Spleen (tissue), 11 donors: ENCODE measurements around the gene MACROD2. TPM values are rescaled to one million over a fixed set of nuclear protein-coding genes. Genes with fewer than 3 reads are reported as not detected.

Experiments
- DNase-seq: peaks from one replicate; pipeline ENCODE4 v3.0.0-alpha.2; 2020
- H3K27ac ChIP-seq, 8 donors: fragments of 200-600 bp; sonication (generic) in 7 of 8; 1 replicate in 4 of 8; 2 replicates in 4 of 8; pipeline versions ENCODE4 v1.5.0 to v1.8.0; 2016 to 2021; ENCODE audit warnings: inconsistent platforms in 4 of 8, mild to moderate bottlenecking in 4 of 8, moderate library complexity in 1 of 8
- H3K27me3 ChIP-seq, 7 donors: fragments of 200-600 bp; sonication (generic) in 6 of 7; replicated peaks in 1 of 7; 1 replicate in 4 of 7; 2 replicates in 3 of 7; pipeline versions ENCODE4 v1.5.0 to v1.8.0; 2016 to 2021; ENCODE audit warnings: inconsistent platforms in 3 of 7, mild to moderate bottlenecking in 1 of 7
- H3K36me3 ChIP-seq, 6 donors: fragments of 200-600 bp; sonication (generic) in 5 of 6; 1 replicate in 4 of 6; 2 replicates in 2 of 6; pipeline versions ENCODE4 v1.5.0 to v1.8.0; 2016 to 2021; ENCODE audit warnings: inconsistent platforms in 2 of 6
- H3K4me1 ChIP-seq, 6 donors: fragments of 200-600 bp; sonication (generic) in 5 of 6; 1 replicate in 3 of 6; 2 replicates in 3 of 6; pipeline versions ENCODE4 v1.5.0 to v1.8.0; 2016 to 2021; ENCODE audit warnings: inconsistent platforms in 3 of 6
- H3K4me3 ChIP-seq, 8 donors: fragments of 200-600 bp; sonication (generic) in 7 of 8; 1 replicate in 4 of 8; 2 replicates in 4 of 8; pipeline versions ENCODE4 v1.5.0 to v1.8.0; 2016 to 2021; ENCODE audit warnings: inconsistent platforms in 4 of 8, mild to moderate bottlenecking in 4 of 8, moderate library complexity in 2 of 8
- H3K9me3 ChIP-seq, 8 donors: fragments of 200-600 bp; sonication (generic) in 7 of 8; 1 replicate in 4 of 8; 2 replicates in 4 of 8; pipeline versions ENCODE4 v1.5.0 to v1.8.0; 2016 to 2021; ENCODE audit warnings: inconsistent platforms in 4 of 8
- POLR2A ChIP-seq, 3 donors: fragments of 450-650 bp; IDR thresholded peaks; one replicate each; pipeline ENCODE4 v1.5.1; 2017; ENCODE audit warnings: antibody characterized with exemption in 3 of 3, mild to moderate bottlenecking in 1 of 3
- POLR2AphosphoS5 ChIP-seq, 3 donors: sonication (generic); formaldehyde crosslinking; IDR thresholded peaks; one replicate each; pipeline ENCODE4 v1.5.1; 2017; ENCODE audit warnings: antibody characterized with exemption in 3 of 3
- WGBS, 5 donors: extraction: QIAGEN DNeasy Blood & Tissue Kit in 3 of 5; methylation state at CpG; one replicate each; pipeline versions ENCODE4 v1.1.5 to v1.1.7; 2013 to 2018; 5-methylcytosine and 5-hydroxymethylcytosine counted together
- intact Hi-C: fragments of 100-400 bp; cut with DNase I; formaldehyde crosslinking; loops from one replicate; pipeline ENCODE4 v1.15.0; 2023; ENCODE audit warnings: low total_unique reads
- polyA plus RNA-seq, 3 donors: library from polyadenylated mRNA; stranded (reverse); fragments of 200-250 nt; gene quantifications; one replicate each; pipeline ENCODE4 v1.2.1, GENCODE V29; 2013
- total RNA-seq, 7 donors: library from RNA; depleted of rRNA in 3 of 7; stranded (reverse); fragments of >200 nt in 3 of 7; fragmentation: NEBNext Ultra II Directional in 4 of 7; extraction: Animal tissue kit (Norgen Biotek cat#: 25700) in 4 of 7; gene quantifications; one replicate each; pipeline versions ENCODE4 v1.1.0 to v1.2.1, GENCODE V29; 2016 to 2021
- TF ChIP-seq, protein P1 (sequence below), 11 experiments: fragments of 200-600 bp in 7 of 11; fragments of 450-650 bp in 4 of 11; sonication (generic) in 4 of 11; IDR thresholded peaks in 8 of 11; conservative IDR thresholded peaks in 3 of 11; 1 replicate in 7 of 11; 2 replicates in 4 of 11; pipeline versions ENCODE4 v1.4.0 to v1.8.0; 2016 to 2021; ENCODE audit warnings: antibody characterized with exemption in 11 of 11, inconsistent platforms in 4 of 11, mild to moderate bottlenecking in 1 of 11
- donor health status: healthy with polysubstance abuse.
- donor health status: DM: no; HTN: no; CAD: no; lungs with moderate emphysema.
- donor health status: DM: no; HTN: no; CAD: no.
- donor health status: Bipolar disorder and iron deficiency.
- donor health status: healthy.
- donor health status: DM: no; HTN: no; CAD: no.
- donor health status: DM: yes; HTN: yes; CAD: no.

MACROD2 gene
- total and polyA plus RNA-seq, 10 donors = 1.5 to 4.7 (median 3.4) TPM

DNA sequence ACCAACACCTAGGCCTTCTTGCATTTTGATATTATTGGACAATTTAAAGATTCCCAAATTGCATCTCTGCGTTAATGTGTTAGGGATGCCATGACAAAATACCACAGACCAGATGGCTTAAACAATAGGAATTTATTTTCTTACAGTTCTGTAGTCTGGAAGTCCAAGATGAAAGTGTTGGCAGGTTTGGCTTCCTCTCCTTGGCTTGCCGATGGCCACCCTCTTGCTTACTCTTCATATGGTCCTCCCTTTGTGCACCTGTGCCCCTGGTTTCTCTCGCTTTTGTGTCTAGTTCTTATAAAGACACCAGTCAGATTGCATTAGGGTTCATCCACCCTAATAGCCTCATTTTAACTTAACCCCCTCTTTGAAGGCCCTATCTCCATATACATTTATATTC, 1184.5 kb downstream of the MACROD2 start:
- TF ChIP-seq, protein P1, sequence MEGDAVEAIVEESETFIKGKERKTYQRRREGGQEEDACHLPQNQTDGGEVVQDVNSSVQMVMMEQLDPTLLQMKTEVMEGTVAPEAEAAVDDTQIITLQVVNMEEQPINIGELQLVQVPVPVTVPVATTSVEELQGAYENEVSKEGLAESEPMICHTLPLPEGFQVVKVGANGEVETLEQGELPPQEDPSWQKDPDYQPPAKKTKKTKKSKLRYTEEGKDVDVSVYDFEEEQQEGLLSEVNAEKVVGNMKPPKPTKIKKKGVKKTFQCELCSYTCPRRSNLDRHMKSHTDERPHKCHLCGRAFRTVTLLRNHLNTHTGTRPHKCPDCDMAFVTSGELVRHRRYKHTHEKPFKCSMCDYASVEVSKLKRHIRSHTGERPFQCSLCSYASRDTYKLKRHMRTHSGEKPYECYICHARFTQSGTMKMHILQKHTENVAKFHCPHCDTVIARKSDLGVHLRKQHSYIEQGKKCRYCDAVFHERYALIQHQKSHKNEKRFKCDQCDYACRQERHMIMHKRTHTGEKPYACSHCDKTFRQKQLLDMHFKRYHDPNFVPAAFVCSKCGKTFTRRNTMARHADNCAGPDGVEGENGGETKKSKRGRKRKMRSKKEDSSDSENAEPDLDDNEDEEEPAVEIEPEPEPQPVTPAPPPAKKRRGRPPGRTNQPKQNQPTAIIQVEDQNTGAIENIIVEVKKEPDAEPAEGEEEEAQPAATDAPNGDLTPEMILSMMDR (IDR thresholded peaks at IDR 0.05 in 8 of 11, conservative IDR thresholded peaks at IDR 0.05 in 3 of 11) = no peak
- TF ChIP-seq POLR2A (IDR thresholded peaks at IDR 0.05) (no peak), POLR2AphosphoS5 (IDR thresholded peaks at IDR 0.05) (no peak)
- H3K27me3 ChIP-seq = no peaks in the 10 kb centered on the region
- WGBS, 5 donors = 85 to 95% (median 90%) methylated on average over 3 of the region's 3 CpGs

GRCh38 chr20:15185322-15185721, 1190.0 kb downstream of the MACROD2 start:
- H3K36me3 ChIP-seq = no peaks in the 10 kb centered on the region
- no peak overlapping the region for H3K4me3 ChIP-seq
- no peaks in the 10 kb centered on the region for H3K9me3 ChIP-seq
- intact Hi-C loops = no loop called here
- H3K27me3 ChIP-seq = no peaks in the 10 kb centered on the region
- H3K4me1 ChIP-seq = no peaks in the 10 kb centered on the region
- 61 to 72% (median 63%) methylated on average over 3 of the region's 3 CpGs for WGBS, 5 donors
- H3K27ac ChIP-seq = no peak overlapping the region
- DNase-seq = no peak
- TF ChIP-seq POLR2AphosphoS5 (IDR thresholded peaks at IDR 0.05) = no peak
- TF ChIP-seq, protein P1 (IDR thresholded peaks at IDR 0.05 in 8 of 11, conservative IDR thresholded peaks at IDR 0.05 in 3 of 11) = no peak
- TF ChIP-seq POLR2A (IDR thresholded peaks at IDR 0.05) = no peak

More for the DNA sequence above, 1184.5 kb downstream of the MACROD2 start:
- H3K9me3 ChIP-seq = peaks cover 0 to 22% (median 18%) of the 10 kb centered on the region in 8 donors
- intact Hi-C loops = no loop called here
- no peaks in the 10 kb centered on the region for H3K36me3 ChIP-seq
- no peak for DNase-seq
- H3K4me1 ChIP-seq = no peaks in the 10 kb centered on the region
- H3K27ac ChIP-seq = no peak overlapping the region
- no peak overlapping the region for H3K4me3 ChIP-seq

DNA sequence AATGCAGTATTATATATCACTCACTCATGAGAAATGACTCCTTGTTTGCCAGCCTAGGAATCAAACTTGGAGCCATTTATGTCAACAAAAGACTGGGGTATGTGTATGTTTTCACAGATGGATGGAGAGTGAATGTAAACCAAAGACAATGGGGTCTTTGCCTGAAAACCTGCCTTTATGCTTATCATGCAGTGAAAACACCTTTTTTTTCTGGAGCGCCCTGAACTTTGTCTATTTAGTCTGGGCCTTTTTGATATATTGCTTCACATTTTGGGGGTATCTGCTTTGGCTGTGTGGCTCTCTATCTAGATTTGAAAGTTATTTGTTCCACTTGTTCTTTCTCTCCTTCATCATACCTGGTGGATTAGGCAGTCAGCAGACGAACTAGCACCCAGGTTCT, 1190.6 kb downstream of the MACROD2 start:
- no peak overlapping the region for H3K27ac ChIP-seq
- H3K4me1 ChIP-seq = no peaks in the 10 kb centered on the region
- TF ChIP-seq, protein P1 (IDR thresholded peaks at IDR 0.05 in 8 of 11, conservative IDR thresholded peaks at IDR 0.05 in 3 of 11) = no peak
- TF ChIP-seq POLR2A (IDR thresholded peaks at IDR 0.05) (no peak), POLR2AphosphoS5 (IDR thresholded peaks at IDR 0.05) (no peak)
- H3K9me3 ChIP-seq = no peaks in the 10 kb centered on the region
- no peak overlapping the region for H3K4me3 ChIP-seq
- no peaks in the 10 kb centered on the region for H3K36me3 ChIP-seq
- DNase-seq = no peak
- WGBS, 5 donors = 35 to 93% (median 69%) methylated on average over 2 of the region's 2 CpGs
- no peaks in the 10 kb centered on the region for H3K27me3 ChIP-seq
- intact Hi-C loops = no loop called here

DNA sequence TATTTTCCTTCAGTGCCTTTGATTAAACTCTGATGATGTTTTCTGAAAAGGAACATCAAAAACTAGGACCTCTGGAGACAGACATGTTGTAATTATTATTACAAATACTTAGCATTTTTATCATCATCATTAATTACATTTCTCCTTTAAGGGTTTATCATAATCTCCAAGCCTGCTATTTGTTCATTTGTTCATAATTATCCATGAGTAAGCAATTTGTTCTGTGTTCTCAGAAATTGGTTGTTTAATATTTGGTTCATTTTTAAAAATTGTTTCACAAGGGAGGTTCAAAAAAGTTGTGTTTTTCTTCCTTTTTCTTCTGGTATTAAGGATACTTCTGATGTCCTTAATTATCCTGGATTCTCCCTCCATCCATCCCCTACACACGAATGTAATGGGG, 1192.3 kb downstream of the MACROD2 start:
- intact Hi-C loops = no loop called here
- 75 to 90% (median 85%) methylated on average over 1 of the region's 1 CpG for WGBS, 5 donors
- Histone ChIP-seq H3K27ac (no peak overlapping the region), H3K9me3 (no peaks in the 10 kb centered on the region), H3K4me1 (no peaks in the 10 kb centered on the region), H3K4me3 (no peak overlapping the region), H3K27me3 (no peaks in the 10 kb centered on the region), H3K36me3 (no peaks in the 10 kb centered on the region)
- TF ChIP-seq POLR2AphosphoS5 (IDR thresholded peaks at IDR 0.05) = no peak
- TF ChIP-seq, protein P1 (IDR thresholded peaks at IDR 0.05 in 8 of 11, conservative IDR thresholded peaks at IDR 0.05 in 3 of 11) = no peak
- DNase-seq = no peak
